Uterus (tissue), 4 donors: ENCODE data around the gene FOXQ1. TPM values are rescaled to one million over a fixed set of nuclear protein-coding genes. Genes with fewer than 3 reads are reported as not detected.

ENCODE experiments used
- DNase-seq, 2 donors: peaks; one replicate each; pipeline ENCODE4 v3.0.0-alpha.2; 2019 to 2020
- H3K27ac ChIP-seq, 2 donors: fragments of 200-600 bp; sonication (generic); 1 replicate in 1 of 2; 2 replicates in 1 of 2; pipeline ENCODE4 v1.5.1; 2016 to 2018
- H3K27me3 ChIP-seq, 2 donors: fragments of 200-600 bp; sonication (generic); one replicate each; pipeline ENCODE4 v1.5.1; 2018 to 2019; ENCODE audit warnings: control low read depth in 1 of 2
- H3K36me3 ChIP-seq, 2 donors: fragments of 200-600 bp; sonication (generic); one replicate each; pipeline ENCODE4 v1.5.1; 2019; ENCODE audit warnings: control low read depth in 1 of 2
- H3K4me1 ChIP-seq, 2 donors: fragments of 200-600 bp; sonication (generic); one replicate each; pipeline ENCODE4 v1.5.1; 2018 to 2019; ENCODE audit warnings: control low read depth in 1 of 2
- H3K4me3 ChIP-seq, 2 donors: fragments of 200-600 bp; sonication (generic); 1 replicate in 1 of 2; 2 replicates in 1 of 2; pipeline ENCODE4 v1.5.1; 2018 to 2019; ENCODE audit warnings: mild to moderate bottlenecking in 1 of 2
- H3K9me3 ChIP-seq, 2 donors: fragments of 200-600 bp; sonication (generic); one replicate each; pipeline ENCODE4 v1.5.1; 2019; ENCODE audit warnings: control low read depth in 1 of 2
- CTCF ChIP-seq, 4 experiments: fragments of 200-600 bp in 2 of 4; fragments of 450-650 bp in 2 of 4; sonication (generic) in 2 of 4; IDR thresholded peaks; one replicate each; pipeline ENCODE4 v1.5.1; 2016 to 2019; ENCODE audit warnings: antibody characterized with exemption in 4 of 4, mild to moderate bottlenecking in 2 of 4, moderate library complexity in 1 of 4
- POLR2A ChIP-seq, 2 donors: fragments of 450-650 bp; IDR thresholded peaks; one replicate each; pipeline ENCODE4 v1.6.1; 2016; ENCODE audit warnings: antibody characterized with exemption in 2 of 2, mild to moderate bottlenecking in 1 of 2, moderate library complexity in 1 of 2
- intact Hi-C: fragments of 100-400 bp; cut with DNase I; formaldehyde crosslinking; loops from one replicate; pipeline ENCODE4 v1.15.1; 2023; ENCODE audit warnings: low total_unique reads
- total RNA-seq, 4 donors: library from RNA; depleted of rRNA in 3 of 4; stranded (reverse); fragments of >200 nt in 3 of 4; gene quantifications; one replicate each; pipeline versions ENCODE4 v1.1.0 to v1.2.4, GENCODE V29; 2014 to 2023
- donor health status: DM: yes; HTN: yes; CAD: no.

FOXQ1 gene
- total RNA-seq, 4 donors from 2014 or later = 0.18 to 0.48 TPM; not detected in 2

- no peak for DNase-seq
- Histone ChIP-seq H3K36me3 (no peaks in the 10 kb centered on the region), H3K27me3 (no peaks in the 10 kb centered on the region), H3K4me1 (no peaks in the 10 kb centered on the region), H3K27ac (no peak overlapping the region), H3K9me3 (no peaks in the 10 kb centered on the region), H3K4me3 (no peak overlapping the region)
- TF ChIP-seq POLR2A (IDR thresholded peaks at IDR 0.05) (no peak), CTCF (IDR thresholded peaks at IDR 0.05) (no peak)
- intact Hi-C loops = no loop called here
Measured at GRCh38 chr6:1321738-1322137, 9.8 kb downstream of the FOXQ1 start.

GRCh38 chr6:1322156-1322555 is 10.3 kb downstream of the FOXQ1 start:
- Histone ChIP-seq H3K36me3 (no peaks in the 10 kb centered on the region), H3K27me3 (no peaks in the 10 kb centered on the region), H3K9me3 (no peaks in the 10 kb centered on the region), H3K4me1 (no peaks in the 10 kb centered on the region), H3K27ac (no peak overlapping the region), H3K4me3 (no peak overlapping the region)
- no peak for TF ChIP-seq CTCF (IDR thresholded peaks at IDR 0.05)
- no peak for TF ChIP-seq POLR2A (IDR thresholded peaks at IDR 0.05)
- DNase-seq = no peak
- intact Hi-C loops = no loop called here

GRCh38 chr6:1322696-1323219 is 10.9 kb downstream of the FOXQ1 start:
- Histone ChIP-seq H3K36me3 (no peaks in the 10 kb centered on the region), H3K9me3 (no peaks in the 10 kb centered on the region), H3K4me1 (no peaks in the 10 kb centered on the region), H3K4me3 (no peak overlapping the region), H3K27ac (no peak overlapping the region), H3K27me3 (no peaks in the 10 kb centered on the region)
- intact Hi-C loops = no loop called here
- no peak for DNase-seq
- no peak for TF ChIP-seq POLR2A (IDR thresholded peaks at IDR 0.05)
- TF ChIP-seq CTCF (IDR thresholded peaks at IDR 0.05) = no peak

GRCh38 chr6:1324936-1325335 is 13.0 kb downstream of the FOXQ1 start:
- Histone ChIP-seq H3K36me3 (no peaks in the 10 kb centered on the region), H3K4me1 (no peaks in the 10 kb centered on the region), H3K27me3 (no peaks in the 10 kb centered on the region), H3K9me3 (no peaks in the 10 kb centered on the region), H3K27ac (no peak overlapping the region), H3K4me3 (no peak overlapping the region)
- DNase-seq = no peak
- intact Hi-C loops = no loop called here
- TF ChIP-seq CTCF (IDR thresholded peaks at IDR 0.05) (no peak), POLR2A (IDR thresholded peaks at IDR 0.05) (no peak)

- Histone ChIP-seq H3K9me3 (no peaks in the 10 kb centered on the region), H3K4me3 (no peak overlapping the region), H3K27ac (no peak overlapping the region), H3K4me1 (no peaks in the 10 kb centered on the region), H3K27me3 (no peaks in the 10 kb centered on the region), H3K36me3 (no peaks in the 10 kb centered on the region)
- intact Hi-C loops = no loop called here
- no peak for DNase-seq
- TF ChIP-seq POLR2A (IDR thresholded peaks at IDR 0.05) (no peak), CTCF (IDR thresholded peaks at IDR 0.05) (no peak)
Measured at GRCh38 chr6:1325461-1326309, 13.8 kb downstream of the FOXQ1 start.
